Esophagus squamous epithelium (tissue), 4 donors: ENCODE data around the gene SCAI.

Experiments used
- POLR2A ChIP-seq, 4 donors: fragments of 450-650 bp; IDR thresholded peaks; one replicate each; pipeline ENCODE4 v1.6.1; 2017; ENCODE audit warnings: antibody characterized with exemption in 4 of 4, mild to moderate bottlenecking in 4 of 4, moderate library complexity in 3 of 4
- TF ChIP-seq, protein P1 (sequence below), 6 experiments: fragments of 450-650 bp in 4 of 6; fragments of 200-600 bp in 2 of 6; sonication (generic) in 2 of 6; IDR thresholded peaks; one replicate each; pipeline ENCODE4 v1.5.1; 2016 to 2019; ENCODE audit warnings: antibody characterized with exemption in 6 of 6, mild to moderate bottlenecking in 4 of 6, moderate library complexity in 4 of 6

- TF ChIP-seq, protein P1, sequence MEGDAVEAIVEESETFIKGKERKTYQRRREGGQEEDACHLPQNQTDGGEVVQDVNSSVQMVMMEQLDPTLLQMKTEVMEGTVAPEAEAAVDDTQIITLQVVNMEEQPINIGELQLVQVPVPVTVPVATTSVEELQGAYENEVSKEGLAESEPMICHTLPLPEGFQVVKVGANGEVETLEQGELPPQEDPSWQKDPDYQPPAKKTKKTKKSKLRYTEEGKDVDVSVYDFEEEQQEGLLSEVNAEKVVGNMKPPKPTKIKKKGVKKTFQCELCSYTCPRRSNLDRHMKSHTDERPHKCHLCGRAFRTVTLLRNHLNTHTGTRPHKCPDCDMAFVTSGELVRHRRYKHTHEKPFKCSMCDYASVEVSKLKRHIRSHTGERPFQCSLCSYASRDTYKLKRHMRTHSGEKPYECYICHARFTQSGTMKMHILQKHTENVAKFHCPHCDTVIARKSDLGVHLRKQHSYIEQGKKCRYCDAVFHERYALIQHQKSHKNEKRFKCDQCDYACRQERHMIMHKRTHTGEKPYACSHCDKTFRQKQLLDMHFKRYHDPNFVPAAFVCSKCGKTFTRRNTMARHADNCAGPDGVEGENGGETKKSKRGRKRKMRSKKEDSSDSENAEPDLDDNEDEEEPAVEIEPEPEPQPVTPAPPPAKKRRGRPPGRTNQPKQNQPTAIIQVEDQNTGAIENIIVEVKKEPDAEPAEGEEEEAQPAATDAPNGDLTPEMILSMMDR (IDR thresholded peaks at IDR 0.05) = no peak
- TF ChIP-seq POLR2A (IDR thresholded peaks at IDR 0.05) = no peak
These were observed 209.0 kb downstream of the SCAI start for GRCh38 chr9:124934290-124934689.
